IPS DF 4.7 (cell line): ENCODE data around the gene NAT16.
"Not testable (repeated sequence)": the region's sequence is repeated elsewhere in the genome, so short reads cannot be mapped to it uniquely, and the experiment has no call there.

ENCODE experiments used
- DNase-seq: peaks from one replicate; pipeline ENCODE4 v3.0.0-alpha.2; 2013; ENCODE audit warnings: low spot score; ENCODE audit errors: extremely low read depth

Gene NAT16

DNA sequence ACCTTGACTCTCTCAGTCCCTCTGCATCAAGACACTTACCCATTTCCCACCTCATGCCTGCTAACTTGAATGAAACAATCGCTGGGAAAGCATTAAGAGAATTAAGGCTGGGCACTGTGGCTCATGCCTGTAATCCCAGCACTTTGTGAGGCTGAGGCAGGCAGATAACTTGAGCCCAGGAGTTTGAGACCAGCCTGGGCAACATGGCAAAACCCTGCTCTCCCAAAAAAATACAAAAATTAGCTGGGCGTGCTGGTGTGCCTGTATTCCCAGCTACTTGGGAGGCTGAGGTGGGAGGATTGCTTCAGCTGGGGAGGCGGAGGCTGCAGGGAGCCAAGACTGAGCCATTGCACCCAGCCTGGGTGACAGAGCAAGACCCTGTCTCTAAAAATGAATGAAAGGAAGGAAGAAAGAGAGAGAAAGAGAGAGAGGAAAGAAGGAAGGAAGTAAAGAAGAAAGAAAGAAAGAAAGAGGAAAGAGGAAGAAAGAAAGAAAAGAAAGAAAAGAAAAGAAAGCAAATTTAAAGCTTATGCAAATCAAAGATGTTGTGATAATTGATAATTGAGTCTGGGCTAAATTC lies 52.5 kb downstream of the NAT16 start:
- DNase-seq, result no peak

- DNase-seq, result no peak
Observed at GRCh38 chr7:101126651-101127459, 53.2 kb downstream of the NAT16 start, which contains the start of gene SERPINE1. Gene SERPINE1, plus strand, starts transcription at chr7:101127104. Its CDS starts 1,290 bp downstream, at chr7:101128394.

DNA sequence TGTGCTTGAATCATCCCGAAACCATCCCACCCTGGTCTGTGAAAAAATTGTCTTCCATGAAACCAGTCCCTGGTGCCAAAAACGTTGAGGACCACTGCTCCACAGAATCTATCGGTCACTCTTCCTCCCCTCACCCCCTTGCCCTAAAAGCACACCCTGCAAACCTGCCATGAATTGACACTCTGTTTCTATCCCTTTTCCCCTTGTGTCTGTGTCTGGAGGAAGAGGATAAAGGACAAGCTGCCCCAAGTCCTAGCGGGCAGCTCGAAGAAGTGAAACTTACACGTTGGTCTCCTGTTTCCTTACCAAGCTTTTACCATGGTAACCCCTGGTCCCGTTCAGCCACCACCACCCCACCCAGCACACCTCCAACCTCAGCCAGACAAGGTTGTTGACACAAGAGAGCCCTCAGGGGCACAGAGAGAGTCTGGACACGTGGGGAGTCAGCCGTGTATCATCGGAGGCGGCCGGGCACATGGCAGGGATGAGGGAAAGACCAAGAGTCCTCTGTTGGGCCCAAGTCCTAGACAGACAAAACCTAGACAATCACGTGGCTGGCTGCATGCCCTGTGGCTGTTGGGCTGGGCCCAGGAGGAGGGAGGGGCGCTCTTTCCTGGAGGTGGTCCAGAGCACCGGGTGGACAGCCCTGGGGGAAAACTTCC lies 54.0 kb downstream of the NAT16 start:
- no peak for DNase-seq

DNA sequence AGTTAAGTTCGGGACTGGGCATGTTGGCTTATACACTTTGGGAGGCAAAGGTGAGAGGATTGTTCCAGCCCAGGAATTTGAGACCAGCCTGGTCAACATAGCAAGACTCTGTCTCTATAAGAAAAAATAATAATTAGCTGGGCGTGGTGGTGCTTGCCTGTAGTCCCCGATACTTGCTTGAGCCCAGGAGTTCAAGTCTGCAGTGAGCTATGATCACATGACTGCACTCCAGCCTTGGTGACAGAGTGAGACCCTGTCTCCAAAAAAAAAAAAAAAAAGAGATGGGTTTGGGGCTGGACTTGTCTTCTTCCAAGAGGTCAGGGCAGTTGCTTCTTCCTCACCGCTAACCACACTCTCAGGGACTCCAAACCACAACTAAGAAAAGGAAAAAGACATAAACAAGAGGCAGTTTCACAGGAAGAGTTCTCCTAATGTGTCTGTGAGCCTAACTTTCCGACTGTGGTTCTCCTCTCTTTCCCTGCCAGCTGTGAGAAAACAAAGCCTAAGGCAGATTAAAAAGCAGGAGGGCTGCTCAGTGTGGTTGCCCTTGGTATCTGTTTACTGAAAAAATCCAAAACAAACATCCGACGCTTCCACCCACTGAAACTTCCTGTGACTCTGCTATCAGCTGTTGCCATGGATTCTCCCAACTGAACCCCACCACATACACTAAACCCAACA lies 55.6 kb downstream of the NAT16 start:
- no peak for DNase-seq

GRCh38 chr7:101123703-101124068 lies 56.4 kb downstream of the NAT16 start:
- no peak for DNase-seq

DNA sequence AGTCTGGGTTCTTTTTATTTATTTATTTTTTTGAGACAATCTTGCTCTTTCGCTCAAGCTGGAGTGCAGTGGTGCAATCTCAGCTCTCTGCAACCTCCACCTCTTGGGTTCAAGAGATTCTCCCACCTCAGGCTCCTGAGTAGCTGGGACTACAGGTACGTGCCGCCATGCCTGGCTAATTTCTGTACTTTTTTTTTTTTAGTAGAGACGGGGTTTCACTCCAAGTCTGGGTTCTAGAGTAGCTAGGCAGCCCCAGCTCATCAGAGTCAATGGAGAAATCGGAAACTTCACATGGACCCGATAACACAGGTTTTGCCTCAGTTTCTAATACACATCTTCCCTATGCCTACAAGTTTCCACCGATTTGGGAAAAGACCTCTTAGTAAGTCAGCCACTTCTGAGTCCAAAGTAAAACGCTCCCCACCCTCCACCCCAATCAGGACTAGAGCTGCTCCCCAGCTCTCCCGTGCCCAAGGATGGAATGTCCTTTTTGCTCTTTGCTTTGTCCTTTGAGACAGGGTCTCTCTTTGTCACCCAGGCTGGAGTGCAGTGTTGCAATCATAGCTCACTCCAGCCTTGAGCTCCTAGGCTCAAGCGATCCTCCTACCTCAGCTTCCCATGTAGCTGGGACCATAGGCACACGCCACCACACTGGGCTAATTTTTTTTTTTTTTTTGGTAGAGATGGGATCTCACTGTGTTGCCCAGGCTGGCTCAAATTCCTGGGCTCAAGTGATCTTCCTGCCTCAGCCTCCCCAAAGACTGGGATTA lies 57.0 kb downstream of the NAT16 start:
- DNase-seq, result no peak

GRCh38 chr7:101121991-101122932 lies 57.8 kb downstream of the NAT16 start:
- DNase-seq, result no peak

DNA sequence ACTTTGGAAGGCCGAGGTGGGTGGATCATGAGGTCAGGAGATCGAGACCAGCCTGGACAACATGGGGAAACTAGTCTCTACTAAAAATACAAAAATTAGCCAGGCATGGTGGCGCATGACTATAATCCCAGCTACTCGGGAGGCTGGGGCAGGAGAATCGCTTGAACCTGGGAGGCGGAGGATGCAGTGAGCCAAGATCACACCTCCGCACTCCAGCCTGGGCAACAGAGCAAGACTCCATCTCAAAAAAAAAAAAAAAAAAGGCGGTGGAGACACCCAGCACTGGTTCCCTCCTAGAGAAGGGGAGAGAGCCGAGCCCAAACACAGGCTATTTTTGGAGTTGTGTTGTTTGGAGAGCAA lies 58.5 kb downstream of the NAT16 start:
- DNase-seq, result not testable (repeated sequence)
